HepG2 (cell line): ENCODE data around the gene PYGL. TPM values are rescaled to one million over a fixed set of nuclear protein-coding genes. Genes with fewer than 3 reads are reported as not detected.

Experiments used
- ATAC-seq: fragments of 200-7000 bp; cut with Tn5 transposase; 3 replicates; pipeline ENCODE4 v1.9.1; 2020; ENCODE audit warnings: mild to moderate bottlenecking, moderate library complexity
- BruUV-seq: library from RNA; stranded (reverse); fragments of 400-500 nt; replicated peaks from 2 replicates; lab custom pipeline; 2021; lab: Mats Ljungman, UMichigan
- CTCF ChIA-PET: fragments of 300-600 bp; formaldehyde crosslinking; extraction: SDS; loops from one replicate; lab custom pipeline; 2021; ENCODE audit warnings: low total read pairs, inconsistent platforms, low intra/inter-chr PET ratio; lab: Yijun Ruan, JAX
- POLR2A ChIA-PET: fragments of 350-600 bp; sonication (Branson Sonifier 250); formaldehyde crosslinking; loops from one replicate; lab custom pipeline; 2020; ENCODE audit warnings: antibody characterized with exemption, inconsistent platforms; lab: Yijun Ruan, JAX
- DNase-seq: peaks from one replicate; pipeline ENCODE4 v3.0.0-alpha.2; 2015; ENCODE audit warnings: low spot score
- FAIRE-seq: peaks from 3 replicates; lab custom pipeline; 2011; peaks lifted over from hg19 to GRCh38; lab: Jason Lieb, UNC
- H2AFZ ChIP-seq: one replicate; pipeline ENCODE4 v1.6.1; 2011; ENCODE audit warnings: low read length, inconsistent platforms
- H3K27ac ChIP-seq: fragments of 300-600 bp; 3 replicates; pipeline ENCODE4 v1.8.0; 2011; ENCODE audit warnings: mixed run types, mild to moderate bottlenecking, mixed read lengths, low read length, inconsistent platforms; ENCODE audit not compliant: insufficient read depth; ENCODE audit errors: extremely low read length
- H3K27me3 ChIP-seq, 2 experiments: fragments of 200-600 bp in 1 of 2; 2 replicates in 1 of 2; 3 replicates in 1 of 2; pipeline versions ENCODE4 v1.6.0 to v1.8.0; 2011; ENCODE audit warnings: low read length in 2 of 2, mild to moderate bottlenecking in 2 of 2, moderate library complexity in 2 of 2, inconsistent platforms in 1 of 2; ENCODE audit not compliant: insufficient read depth in 2 of 2, control insufficient read depth in 1 of 2
- H3K36me3 ChIP-seq, 2 experiments: fragments of 200-600 bp in 1 of 2; replicated peaks in 1 of 2; 2 replicates in 1 of 2; 3 replicates in 1 of 2; pipeline versions ENCODE4 v1.5.1 to v1.8.0; 2011; ENCODE audit warnings: low read length in 2 of 2, inconsistent platforms in 1 of 2; ENCODE audit not compliant: insufficient read depth in 2 of 2, control insufficient read depth in 1 of 2
- H3K4me1 ChIP-seq: 2 replicates; pipeline ENCODE4 v1.5.1; 2012; ENCODE audit warnings: low read length, inconsistent platforms; ENCODE audit not compliant: insufficient read depth
- H3K4me2 ChIP-seq: 2 replicates; pipeline ENCODE4 v1.6.0; 2011; ENCODE audit warnings: low read depth, low read length, inconsistent platforms
- H3K4me3 ChIP-seq, 3 experiments: fragments of 200-600 bp in 1 of 3; sonication (generic), shearing (Covaris generic) in 1 of 3; replicated peaks in 1 of 3; 2 replicates each; pipeline ENCODE4 v1.5.1; 2011 to 2016; ENCODE audit warnings: low read length in 3 of 3, inconsistent platforms in 2 of 3, low read depth in 2 of 3, mild to moderate bottlenecking in 2 of 3, control low read depth in 1 of 3, mixed read lengths in 1 of 3; ENCODE audit not compliant: insufficient read depth in 1 of 3
- H3K79me2 ChIP-seq: one replicate; pipeline ENCODE4 v1.6.1; 2011; ENCODE audit warnings: low read length, inconsistent platforms; ENCODE audit not compliant: insufficient read depth
- H3K9ac ChIP-seq: 2 replicates; pipeline ENCODE4 v1.6.0; 2011; ENCODE audit warnings: mild to moderate bottlenecking, low read depth, low read length, inconsistent platforms; ENCODE audit not compliant: insufficient read depth
- H3K9me3 ChIP-seq: 2 replicates; pipeline ENCODE4 v1.5.1; 2012; ENCODE audit warnings: mild to moderate bottlenecking, low read length
- H4K20me1 ChIP-seq: 2 replicates; pipeline ENCODE4 v1.6.0; 2011; ENCODE audit warnings: inconsistent platforms, mild to moderate bottlenecking, low read length, moderate library complexity; ENCODE audit not compliant: insufficient read depth
- AKAP8 ChIP-seq: sonication (generic); formaldehyde crosslinking; IDR thresholded peaks from 2 replicates; pipeline ENCODE4 v1.5.1; 2020; ENCODE audit warnings: mild to moderate bottlenecking, missing genetic modification reagents
- MAFF ChIP-seq: IDR thresholded peaks from 2 replicates; pipeline ENCODE4 v1.6.1; 2011; ENCODE audit warnings: low read depth, low read length, improper control_type of control experiment
- MAFK ChIP-seq, 2 experiments: IDR thresholded peaks in 1 of 2; conservative IDR thresholded peaks in 1 of 2; 2 replicates each; pipeline ENCODE4 v1.6.1; 2011; ENCODE audit warnings: improper control_type of control experiment in 2 of 2, low read length in 2 of 2
- MEIS1 ChIP-seq: sonication (generic); formaldehyde crosslinking; IDR thresholded peaks from 2 replicates; pipeline ENCODE4 v1.9.0; 2021; ENCODE audit warnings: mild to moderate bottlenecking, missing genetic modification reagents, moderate library complexity, borderline replicate concordance
- PHF20 ChIP-seq: sonication (generic); formaldehyde crosslinking; IDR thresholded peaks from 2 replicates; pipeline ENCODE4 v1.5.0; 2020; ENCODE audit warnings: mild to moderate bottlenecking, missing genetic modification reagents
- ZNF333 ChIP-seq: sonication (generic); formaldehyde crosslinking; IDR thresholded peaks from 2 replicates; pipeline ENCODE4 v1.4.0; 2020; ENCODE audit warnings: mild to moderate bottlenecking, missing genetic modification reagents, borderline replicate concordance
- ZNF383 ChIP-seq: sonication (generic); formaldehyde crosslinking; IDR thresholded peaks from 2 replicates; pipeline ENCODE4 v1.4.0; 2020; ENCODE audit warnings: missing genetic modification reagents, mild to moderate bottlenecking, borderline replicate concordance
- ZNF737 ChIP-seq: sonication (generic); formaldehyde crosslinking; IDR thresholded peaks from 2 replicates; pipeline ENCODE4 v1.5.0; 2020; ENCODE audit warnings: missing genetic modification reagents, mild to moderate bottlenecking, borderline replicate concordance
- ZSCAN22 ChIP-seq: sonication (generic); formaldehyde crosslinking; IDR thresholded peaks from 2 replicates; pipeline ENCODE4 v1.4.0; 2020; ENCODE audit warnings: mild to moderate bottlenecking, missing genetic modification reagents
- WGBS: methylation state at CpG from one replicate; pipeline ENCODE4 v1.1.6; 2017; ENCODE audit warnings: low lambda C conversion rate; 5-methylcytosine and 5-hydroxymethylcytosine counted together
- in situ Hi-C: cut with HindIII; loops from 2 replicates; pipeline ENCODE4 v1.10.0; 2017; ENCODE audit warnings: low pct_unique_long_range_greater_than_20kb; ENCODE audit not compliant: extremely low pct_ligation_motif_present
- intact Hi-C: fragments of 100-400 bp; cut with micrococcal nuclease; formaldehyde crosslinking; loops from one replicate; pipeline ENCODE4 v1.10.0; 2022; ENCODE audit not compliant: unreplicated experiment
- polyA plus RNA-seq, 8 experiments: library from polyadenylated mRNA; depleted of rRNA in 3 of 8; stranded (reverse) in 7 of 8; unstranded in 1 of 8; fragments of >200 nt; fragmentation: Illumina TruSeq in 4 of 8; extraction: Trizol in 4 of 8; gene quantifications; 2 replicates each; pipeline versions ENCODE4 v1.2.1 to v1.2.3, GENCODE V29; 2011 to 2016; ENCODE audit warnings: low read depth in 4 of 8, missing spikeins in 1 of 8, mixed read lengths in 1 of 8; ENCODE audit not compliant: insufficient read depth in 1 of 8
- total RNA-seq, 5 experiments: library from RNA; depleted of rRNA; stranded (reverse); fragments of >200 nt; fragmentation: Illumina TruSeq; extraction: Trizol; gene quantifications; 2 replicates each; pipeline ENCODE4 v1.2.3, GENCODE V29; 2016; ENCODE audit warnings: low read depth in 1 of 5
- TF ChIP-seq, protein P1 (sequence below): sonication (generic); formaldehyde crosslinking; IDR thresholded peaks from 2 replicates; pipeline ENCODE4 v1.9.0; 2021; ENCODE audit warnings: mild to moderate bottlenecking, missing genetic modification reagents

The PYGL gene
- total and polyA plus RNA-seq, 2 of the 13 experiments (the other 11 are each of a cell fraction or from before 2014, with no cell fraction given), result 98.4 to 110 TPM

GRCh38 chr14:50951032-50951431 is 6.7 kb upstream of the PYGL start:
- H3K9me3 ChIP-seq, result no peaks in the 10 kb centered on the region
- no peak for TF ChIP-seq ZNF383 (CRISPR knock-in tag)
- no peak for TF ChIP-seq ZNF333 (CRISPR knock-in tag)
- TF ChIP-seq, protein P1, sequence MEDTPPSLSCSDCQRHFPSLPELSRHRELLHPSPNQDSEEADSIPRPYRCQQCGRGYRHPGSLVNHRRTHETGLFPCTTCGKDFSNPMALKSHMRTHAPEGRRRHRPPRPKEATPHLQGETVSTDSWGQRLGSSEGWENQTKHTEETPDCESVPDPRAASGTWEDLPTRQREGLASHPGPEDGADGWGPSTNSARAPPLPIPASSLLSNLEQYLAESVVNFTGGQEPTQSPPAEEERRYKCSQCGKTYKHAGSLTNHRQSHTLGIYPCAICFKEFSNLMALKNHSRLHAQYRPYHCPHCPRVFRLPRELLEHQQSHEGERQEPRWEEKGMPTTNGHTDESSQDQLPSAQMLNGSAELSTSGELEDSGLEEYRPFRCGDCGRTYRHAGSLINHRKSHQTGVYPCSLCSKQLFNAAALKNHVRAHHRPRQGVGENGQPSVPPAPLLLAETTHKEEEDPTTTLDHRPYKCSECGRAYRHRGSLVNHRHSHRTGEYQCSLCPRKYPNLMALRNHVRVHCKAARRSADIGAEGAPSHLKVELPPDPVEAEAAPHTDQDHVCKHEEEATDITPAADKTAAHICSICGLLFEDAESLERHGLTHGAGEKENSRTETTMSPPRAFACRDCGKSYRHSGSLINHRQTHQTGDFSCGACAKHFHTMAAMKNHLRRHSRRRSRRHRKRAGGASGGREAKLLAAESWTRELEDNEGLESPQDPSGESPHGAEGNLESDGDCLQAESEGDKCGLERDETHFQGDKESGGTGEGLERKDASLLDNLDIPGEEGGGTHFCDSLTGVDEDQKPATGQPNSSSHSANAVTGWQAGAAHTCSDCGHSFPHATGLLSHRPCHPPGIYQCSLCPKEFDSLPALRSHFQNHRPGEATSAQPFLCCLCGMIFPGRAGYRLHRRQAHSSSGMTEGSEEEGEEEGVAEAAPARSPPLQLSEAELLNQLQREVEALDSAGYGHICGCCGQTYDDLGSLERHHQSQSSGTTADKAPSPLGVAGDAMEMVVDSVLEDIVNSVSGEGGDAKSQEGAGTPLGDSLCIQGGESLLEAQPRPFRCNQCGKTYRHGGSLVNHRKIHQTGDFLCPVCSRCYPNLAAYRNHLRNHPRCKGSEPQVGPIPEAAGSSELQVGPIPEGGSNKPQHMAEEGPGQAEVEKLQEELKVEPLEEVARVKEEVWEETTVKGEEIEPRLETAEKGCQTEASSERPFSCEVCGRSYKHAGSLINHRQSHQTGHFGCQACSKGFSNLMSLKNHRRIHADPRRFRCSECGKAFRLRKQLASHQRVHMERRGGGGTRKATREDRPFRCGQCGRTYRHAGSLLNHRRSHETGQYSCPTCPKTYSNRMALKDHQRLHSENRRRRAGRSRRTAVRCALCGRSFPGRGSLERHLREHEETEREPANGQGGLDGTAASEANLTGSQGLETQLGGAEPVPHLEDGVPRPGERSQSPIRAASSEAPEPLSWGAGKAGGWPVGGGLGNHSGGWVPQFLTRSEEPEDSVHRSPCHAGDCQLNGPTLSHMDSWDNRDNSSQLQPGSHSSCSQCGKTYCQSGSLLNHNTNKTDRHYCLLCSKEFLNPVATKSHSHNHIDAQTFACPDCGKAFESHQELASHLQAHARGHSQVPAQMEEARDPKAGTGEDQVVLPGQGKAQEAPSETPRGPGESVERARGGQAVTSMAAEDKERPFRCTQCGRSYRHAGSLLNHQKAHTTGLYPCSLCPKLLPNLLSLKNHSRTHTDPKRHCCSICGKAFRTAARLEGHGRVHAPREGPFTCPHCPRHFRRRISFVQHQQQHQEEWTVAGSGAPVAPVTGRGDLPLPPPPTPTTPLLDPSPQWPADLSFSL (CRISPR knock-in tag), result no peak
- TF ChIP-seq ZNF737 (CRISPR knock-in tag), result no peak
- peak; percentile 95 to 97 for TF ChIP-seq MAFK (conservative IDR thresholded peaks at IDR 0.05 in 1 of 2, IDR thresholded peaks at IDR 0.05 in 1 of 2; ENCODE audit: low read length in 2 of 2)
- no peak for TF ChIP-seq PHF20 (CRISPR knock-in tag)
- no peak for TF ChIP-seq MEIS1 (CRISPR knock-in tag)
- peak; percentile 96 for TF ChIP-seq MAFF
- no peak for TF ChIP-seq AKAP8 (CRISPR knock-in tag)
- TF ChIP-seq ZSCAN22 (CRISPR knock-in tag), result no peak
- no peak overlapping the region for H3K4me2 ChIP-seq
- H3K27me3 ChIP-seq, result no peaks in the 10 kb centered on the region
- no TSS peak for BruUV-seq
- ChIA-PET CTCF (no interaction called here), POLR2A (interaction anchor here (0.7 kb wide), 1 partner anchor 92 kb away, joined by 3 read pairs; no protein-coding TSS in a partner anchor)
- no peaks in the 10 kb centered on the region for H3K36me3 ChIP-seq
- H4K20me1 ChIP-seq, result no peaks in the 10 kb centered on the region
- ATAC-seq, result no peak
- WGBS, result 91% methylated on average over 6 of the region's 6 CpGs
- no peak overlapping the region for H3K9ac ChIP-seq
- H2AFZ ChIP-seq, result no peak overlapping the region
- no peak overlapping the region for H3K4me3 ChIP-seq
- intact Hi-C loops (loop anchor here (10.0 kb wide), 2 partner anchors 144 to 264 kb away; partner anchors contain the start of gene TRIM9), in situ Hi-C loops (no loop called here)
- H3K27ac ChIP-seq, result no peak overlapping the region
- H3K79me2 ChIP-seq, result no peaks in the 10 kb centered on the region
- DNase-seq, result no peak
- FAIRE-seq, result no peak
- peaks cover 29% of the 10 kb centered on the region for H3K4me1 ChIP-seq
